ENCODE results near the gene UTS2R.
A peak's percentile ranks its signal among the peaks of the same experiment; 100 is the strongest.

Gene UTS2R

DNA sequence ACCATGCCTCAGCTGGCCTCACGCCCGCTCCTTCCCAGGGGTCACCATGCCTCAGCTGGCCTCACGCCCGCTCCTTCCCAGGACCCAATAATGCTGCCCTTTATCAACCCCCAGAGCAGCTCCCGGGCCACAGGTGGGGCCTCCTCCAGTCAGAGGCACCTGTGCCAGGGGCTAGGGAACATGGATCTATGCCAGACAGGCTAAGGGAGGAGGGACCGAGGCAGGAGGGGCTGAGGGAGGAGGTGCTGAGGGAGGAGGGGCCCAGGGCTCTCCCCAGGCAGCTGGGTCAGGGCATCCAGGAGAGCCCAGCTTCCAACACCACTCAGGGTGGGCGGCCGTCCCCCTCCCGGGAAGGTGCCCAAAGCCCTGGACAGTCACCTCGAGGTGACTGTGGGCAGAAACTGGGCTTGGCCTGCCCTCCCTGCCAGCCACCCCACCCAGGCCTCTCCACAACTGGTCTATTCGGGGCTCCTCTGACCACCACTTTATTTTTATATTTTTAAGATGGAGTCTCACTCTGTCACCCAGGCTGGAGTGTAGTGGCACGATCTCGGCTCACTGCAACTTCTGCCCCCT lies 19.4 kb downstream of the UTS2R start:
- no peak for DNase-seq

DNA sequence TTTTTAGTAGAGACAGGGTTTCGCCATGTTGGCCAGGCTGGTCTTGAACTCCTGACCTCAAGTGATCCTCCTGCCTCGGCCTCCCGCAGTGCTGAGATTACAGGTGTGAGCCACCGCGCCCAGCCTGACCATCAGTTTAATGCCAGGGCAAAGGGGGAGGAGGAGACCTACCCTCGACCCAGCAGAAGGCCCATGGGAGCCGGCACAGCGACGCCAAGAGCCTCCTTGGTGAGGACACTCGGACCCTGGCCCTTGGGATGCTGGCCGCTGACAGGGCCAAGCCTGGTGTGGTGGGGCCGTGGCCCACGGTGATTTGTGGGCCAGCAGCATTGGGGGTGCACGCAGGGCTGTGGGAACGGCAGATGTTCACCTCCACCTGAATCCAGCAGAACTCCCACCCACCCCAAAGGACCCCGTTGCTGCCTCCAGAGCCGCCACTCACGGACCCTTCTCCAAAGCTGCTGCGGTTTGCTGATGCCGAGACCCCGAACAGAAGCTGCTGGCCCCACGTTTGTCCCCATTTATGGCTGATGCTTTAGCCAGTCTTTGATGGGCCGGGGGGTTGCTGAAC lies 20.0 kb downstream of the UTS2R start:
- no peak for DNase-seq

DNA sequence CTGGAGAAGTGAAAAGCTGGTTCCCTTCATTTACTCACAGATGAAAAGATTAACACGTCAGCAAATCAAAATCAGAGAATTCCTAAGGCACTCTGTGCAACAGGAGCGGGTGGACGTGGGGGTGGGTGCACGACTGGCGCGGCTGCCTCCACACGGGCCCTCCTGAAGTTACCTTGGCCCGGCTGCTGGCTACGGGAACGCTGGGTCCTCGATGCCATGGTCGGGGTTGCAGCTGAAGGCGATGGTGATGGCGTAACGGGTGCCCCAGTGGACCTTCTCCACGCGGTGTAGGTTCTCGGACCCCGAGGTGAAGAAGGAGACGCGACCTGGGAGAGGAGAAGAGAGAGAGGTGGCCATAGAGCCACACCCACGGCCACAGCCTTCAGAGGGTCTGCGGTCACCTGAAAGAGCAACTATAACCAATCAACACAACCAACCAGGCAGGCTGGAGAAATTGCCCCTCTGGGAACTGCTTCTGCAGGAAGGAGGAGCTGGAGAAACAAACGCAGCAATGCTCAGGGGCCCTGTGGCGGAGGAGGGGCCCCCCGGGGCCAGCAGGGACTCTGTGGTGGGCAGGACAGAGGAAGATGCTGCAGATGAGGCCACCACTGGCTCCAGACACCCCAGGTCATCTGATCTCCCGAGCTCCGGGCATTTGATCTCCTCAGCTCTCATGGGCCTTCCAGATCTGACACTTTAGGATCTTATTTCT lies 20.8 kb downstream of the UTS2R start:
- no peak for DNase-seq

DNA sequence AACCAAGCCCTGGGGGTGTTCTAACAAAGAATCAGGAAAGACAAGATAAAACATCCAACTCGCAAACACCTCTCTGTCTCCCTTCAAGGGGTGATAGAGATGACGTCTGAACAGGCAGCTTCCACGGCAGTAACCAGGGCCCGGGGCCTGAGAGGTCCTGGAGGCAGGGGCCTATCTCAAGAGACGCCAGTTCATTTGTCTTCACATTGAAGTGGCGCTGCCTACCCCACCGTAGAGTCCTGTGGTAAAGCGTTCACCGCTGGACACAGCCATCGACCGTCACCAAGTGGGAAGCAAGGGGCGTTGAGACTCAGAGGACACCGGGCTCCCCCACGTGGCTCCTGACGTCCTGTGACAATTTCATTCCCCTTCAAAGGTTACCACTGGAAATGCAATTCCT lies 21.4 kb downstream of the UTS2R start:
- no peak for DNase-seq

DNA sequence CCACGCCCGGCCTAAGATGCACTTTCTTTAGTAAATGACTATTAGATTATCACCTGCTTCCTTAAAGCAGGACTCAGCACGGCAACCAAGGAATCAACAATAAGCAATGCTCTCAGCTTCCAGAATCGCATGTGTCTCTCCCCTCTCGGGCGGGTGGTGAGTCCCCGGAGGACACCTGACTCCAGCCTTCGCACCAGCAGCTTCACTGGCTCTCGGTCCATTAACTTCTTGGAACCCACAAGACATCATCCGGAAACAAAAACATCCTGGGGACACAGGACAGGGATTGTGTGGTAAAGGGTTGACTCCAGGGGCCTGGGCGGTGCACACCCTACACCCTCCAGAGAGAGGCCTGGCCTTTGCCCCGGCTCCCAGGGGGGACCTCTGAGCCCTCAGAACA lies 22.7 kb downstream of the UTS2R start:
- DNase-seq, result no peak

DNA sequence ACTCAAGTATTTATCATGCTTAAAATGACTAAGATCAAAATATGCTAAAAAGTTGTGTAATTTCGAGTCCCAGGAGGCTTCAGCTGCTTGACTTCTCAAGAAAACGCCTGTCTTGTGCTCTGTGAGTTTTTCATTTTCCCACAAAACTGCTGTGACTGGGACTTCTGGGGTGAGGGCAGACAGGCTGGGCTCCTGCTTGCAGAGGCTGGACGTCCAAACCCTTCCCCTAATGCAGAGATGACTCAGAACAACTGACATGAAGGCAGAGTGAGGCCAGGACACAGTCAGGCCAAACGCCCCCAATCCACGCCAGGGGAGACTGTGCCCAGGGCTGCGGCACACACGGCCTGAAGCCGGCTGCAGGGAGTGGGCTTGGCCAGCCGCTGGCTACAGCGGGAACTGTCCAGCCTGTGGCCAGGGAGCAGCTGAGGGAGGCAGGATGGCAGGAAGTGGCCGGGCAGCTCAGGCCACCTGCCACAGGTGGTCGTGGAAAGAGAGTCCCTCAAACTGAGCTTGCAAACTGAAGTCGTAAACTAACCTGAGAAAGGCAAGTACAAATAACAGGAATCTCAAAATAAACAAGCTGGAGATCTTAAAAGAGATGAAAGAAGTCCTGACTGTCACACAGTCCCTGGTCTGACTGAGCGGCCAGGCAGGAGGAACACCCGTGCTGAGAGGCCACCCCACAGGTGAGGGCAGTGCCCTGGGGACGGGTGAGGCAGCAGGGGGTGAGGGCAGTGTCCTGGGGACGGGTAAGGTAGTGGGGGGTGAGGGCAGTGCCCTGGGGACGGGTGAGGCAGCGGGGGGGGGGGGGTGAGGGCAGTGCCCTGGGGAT lies 25.3 kb downstream of the UTS2R start:
- no peak for DNase-seq

DNA sequence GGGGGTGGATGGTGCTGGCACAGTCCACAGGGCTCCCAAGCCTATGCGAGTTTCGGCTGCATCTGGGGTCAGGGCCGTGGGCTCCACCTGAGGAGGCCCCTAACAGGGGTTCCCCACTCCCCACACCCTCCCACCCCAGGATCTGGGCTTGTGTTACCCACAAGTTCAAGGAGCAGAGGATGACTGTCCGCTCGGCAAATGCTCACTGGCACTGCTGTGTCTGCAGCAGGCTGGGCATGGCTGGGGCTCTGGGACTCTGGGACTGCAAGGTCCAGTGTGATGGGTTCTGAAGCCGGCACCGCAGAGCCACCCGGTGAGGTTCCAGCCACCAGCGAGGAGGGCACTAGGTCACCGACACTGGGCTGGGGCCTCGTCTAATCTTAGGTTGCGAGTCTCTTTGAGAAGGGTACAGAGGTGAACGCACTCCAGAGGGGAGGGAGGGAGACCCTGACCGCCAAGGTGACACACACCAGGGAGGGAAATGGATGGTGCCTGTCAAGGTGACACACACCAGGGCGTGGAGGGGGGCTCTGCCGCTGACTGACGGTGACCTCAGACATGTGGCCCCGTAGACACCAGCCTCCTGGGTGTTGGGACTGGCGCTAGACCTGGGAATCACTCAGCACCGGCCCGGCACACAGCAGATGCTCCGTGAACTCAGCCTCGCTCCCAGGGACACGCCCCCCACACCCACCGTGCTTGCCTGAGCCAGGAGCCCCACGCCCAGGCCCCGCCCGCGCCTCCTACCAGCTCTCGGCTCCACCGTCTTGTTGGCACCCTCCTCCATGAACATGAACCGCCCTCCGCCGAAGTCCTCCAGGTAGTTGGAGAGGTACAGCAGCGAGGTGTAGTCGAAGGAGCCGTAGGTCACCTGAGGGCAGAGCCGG lies 26.1 kb downstream of the UTS2R start:
- DNase-seq, result no peak

DNA sequence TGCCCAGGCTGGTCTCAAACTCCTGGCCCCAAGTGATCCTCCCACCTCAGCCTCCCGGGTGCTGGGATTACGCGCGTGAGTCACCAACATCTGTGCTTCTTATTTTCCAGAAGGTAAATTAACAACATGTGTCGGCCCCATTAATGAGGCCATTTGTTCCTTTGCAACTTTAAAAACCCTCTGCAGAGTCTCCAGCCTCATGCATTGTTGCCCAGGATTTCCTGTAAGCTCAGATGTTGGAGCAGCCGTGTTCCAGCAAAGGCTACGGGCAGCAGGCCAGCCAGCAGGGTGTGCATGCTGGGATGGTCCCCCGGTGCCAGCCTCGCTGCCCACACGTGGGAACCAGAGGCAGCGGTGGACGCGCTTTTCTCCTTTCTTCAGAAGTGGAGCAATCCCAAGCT lies 27.5 kb downstream of the UTS2R start:
- no peak for DNase-seq

DNA sequence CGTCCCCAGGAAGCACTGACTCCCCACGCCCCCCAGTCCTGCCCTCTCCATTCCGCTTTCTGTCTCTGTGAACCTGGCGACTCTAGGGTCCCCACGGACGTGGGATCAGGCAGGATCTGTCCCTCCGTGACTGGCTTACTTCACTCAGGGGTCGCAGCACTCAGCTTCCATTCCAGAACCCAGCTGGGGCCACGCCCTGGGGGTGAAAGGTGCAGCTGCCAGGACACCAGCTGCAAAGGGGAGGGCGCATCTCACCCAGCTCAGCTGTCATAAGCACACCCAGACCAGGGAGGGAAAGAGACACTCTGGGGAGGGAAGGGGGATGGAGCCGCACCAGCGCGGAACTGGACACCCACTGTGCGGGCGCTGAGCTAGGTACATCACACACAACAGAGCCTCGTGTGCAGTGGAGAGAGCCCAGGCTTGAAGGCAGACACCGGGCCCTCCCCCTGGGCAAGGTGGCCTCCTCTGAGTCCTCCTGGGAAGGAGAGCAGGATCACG lies 28.1 kb downstream of the UTS2R start:
- peak; percentile 30 for DNase-seq

DNA sequence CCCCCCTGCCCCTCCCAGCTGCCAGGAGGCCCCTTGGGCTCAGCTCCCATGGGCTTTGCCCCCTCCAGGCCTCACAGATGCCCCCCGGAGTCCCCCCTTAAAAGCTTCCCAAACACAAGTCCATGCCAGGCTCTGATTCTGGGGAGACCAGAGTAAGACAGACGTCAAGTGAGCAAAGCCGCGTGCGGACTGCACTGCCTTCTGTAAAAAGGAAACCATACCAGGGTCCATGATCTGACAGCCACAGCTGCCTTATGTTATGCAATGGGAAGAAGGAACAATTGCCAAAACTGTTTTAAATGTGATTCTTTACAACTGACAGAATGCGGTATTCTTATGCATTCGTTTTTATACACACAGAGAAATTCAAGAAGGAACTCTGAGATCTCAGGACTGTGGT lies 28.6 kb downstream of the UTS2R start:
- no peak for DNase-seq

DNA sequence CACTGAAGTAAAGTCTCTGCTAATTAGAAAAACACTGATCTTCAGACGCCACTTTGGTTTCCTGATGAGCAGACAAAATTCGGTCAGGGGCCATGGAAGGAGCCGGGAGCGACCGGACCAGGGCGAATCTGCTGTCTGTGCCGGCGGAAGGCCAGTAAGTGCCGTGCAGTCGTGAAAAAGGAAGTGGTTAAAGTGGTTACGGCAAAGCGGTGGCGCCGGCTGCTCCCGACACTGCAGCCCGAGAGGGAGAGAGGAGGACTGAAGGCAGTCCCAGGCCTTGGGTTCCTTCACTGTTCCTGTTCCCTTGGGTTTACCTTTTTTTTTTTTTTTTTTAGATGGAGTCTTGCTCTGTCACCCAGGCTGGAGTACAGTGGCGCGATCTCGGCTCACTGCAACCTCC lies 29.3 kb downstream of the UTS2R start:
- DNase-seq, result no peak

DNA sequence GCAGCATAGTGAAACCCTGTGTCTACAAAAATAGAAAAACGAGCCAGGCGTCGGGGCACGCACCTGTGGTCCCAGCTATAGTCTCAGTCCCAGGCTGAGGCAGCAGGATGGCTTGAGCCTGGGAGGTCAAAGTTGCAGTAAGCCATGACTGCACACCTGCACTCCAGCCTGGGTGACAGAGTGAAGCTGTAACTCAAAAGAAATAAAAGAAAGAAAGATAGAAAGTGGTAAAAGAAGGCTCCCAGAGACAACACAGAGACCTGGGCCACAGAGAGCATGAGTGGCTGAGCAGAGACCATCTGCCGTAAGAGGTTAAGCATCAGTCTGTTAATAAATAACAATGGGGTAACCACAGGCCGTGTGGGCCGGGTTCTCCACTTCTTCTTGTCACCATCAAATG lies 31.3 kb downstream of the UTS2R start:
- DNase-seq, result no peak

DNA sequence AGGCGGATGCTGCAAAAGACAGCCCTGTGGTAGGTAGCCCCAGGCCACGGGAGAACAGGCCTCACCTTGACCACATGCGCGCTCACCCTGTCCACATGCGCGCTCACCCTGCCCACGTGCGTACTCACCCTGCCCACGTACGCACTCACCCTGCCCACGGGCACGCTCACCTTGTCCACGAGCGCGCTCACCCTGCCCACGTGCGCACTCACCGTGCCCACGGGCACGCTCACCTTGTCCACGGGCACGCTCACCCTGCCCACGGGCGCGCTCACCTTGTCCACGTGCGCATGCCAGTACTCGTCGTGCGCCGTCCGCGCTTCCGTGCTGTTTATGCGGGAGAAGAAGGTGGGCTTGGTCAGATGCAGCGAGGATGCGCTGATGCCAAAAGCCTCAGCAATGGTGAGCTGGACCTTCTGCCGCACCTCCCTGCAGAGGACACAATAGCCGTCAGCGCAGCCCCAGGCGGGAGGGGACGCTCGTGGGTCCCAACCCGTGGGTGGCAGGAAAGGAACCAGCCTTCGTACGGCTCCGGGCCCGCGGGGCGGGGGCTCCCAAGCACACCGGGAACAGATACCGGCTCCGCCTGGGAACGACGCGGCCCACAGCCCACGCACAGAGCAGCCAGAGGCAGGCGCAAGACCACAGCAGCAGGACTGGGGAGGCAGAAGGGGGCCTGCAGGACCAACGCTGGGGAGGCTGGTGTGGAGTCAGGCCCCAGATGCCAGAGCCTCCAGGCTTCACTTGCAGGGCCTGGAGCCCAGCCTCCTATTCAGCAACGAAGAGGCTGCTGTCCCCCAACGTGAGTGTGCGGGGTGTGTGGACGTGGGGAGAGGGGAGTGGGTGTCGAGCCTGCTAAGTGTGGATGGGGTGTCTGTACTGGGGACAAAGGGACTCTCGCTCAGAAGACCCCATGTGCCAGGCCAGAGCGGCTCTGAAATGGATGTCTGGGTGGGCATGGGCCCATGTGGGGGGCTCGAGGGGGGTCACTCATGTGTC lies 32.4 kb downstream of the UTS2R start:
- DNase-seq, result no peak

DNA sequence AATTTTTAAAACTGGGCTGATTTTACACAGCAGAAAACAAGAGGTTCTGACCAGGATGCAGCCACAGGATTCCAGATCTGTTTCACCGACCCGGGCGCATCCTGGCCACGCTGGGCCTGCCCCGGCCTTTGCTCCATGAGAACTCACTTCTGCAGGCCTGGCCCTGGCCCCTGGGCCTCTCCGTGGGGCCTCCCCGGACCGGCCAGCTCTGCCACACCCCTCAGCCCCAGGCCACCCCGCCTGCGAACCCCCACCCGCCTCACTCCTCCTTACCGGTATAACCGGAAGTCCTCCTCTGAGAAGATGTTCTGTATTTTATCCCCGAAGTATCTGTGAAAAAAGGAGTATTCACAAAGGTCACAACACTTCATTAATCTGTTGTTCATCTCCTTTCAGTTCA lies 33.5 kb downstream of the UTS2R start:
- no peak for DNase-seq

DNA sequence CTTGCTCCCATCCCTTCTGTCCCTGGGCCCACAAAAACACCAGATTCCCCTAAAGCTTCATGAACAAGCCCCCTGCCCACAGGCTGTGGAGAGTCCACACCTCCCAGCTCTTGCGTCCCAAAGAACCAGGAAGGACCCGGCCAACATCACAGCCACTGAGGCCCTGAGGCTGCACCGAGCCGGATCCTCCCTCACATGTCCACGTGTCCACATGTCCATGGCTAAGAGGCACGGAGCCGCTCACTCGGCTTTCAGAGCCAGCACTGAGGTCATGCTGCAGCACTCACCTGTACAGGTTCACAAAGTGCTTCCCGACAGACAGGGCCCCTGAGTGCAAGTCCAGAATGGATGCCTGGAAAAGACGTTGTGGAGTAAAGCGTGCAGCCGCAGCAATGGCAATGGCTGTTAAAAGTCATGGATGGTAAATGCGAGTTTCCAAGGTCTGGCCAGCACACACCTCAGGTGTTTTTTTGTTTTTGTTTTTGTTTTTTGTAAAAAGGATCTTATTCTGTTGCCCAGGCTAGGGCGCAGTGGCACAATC lies 34.6 kb downstream of the UTS2R start:
- DNase-seq, result no peak

DNA sequence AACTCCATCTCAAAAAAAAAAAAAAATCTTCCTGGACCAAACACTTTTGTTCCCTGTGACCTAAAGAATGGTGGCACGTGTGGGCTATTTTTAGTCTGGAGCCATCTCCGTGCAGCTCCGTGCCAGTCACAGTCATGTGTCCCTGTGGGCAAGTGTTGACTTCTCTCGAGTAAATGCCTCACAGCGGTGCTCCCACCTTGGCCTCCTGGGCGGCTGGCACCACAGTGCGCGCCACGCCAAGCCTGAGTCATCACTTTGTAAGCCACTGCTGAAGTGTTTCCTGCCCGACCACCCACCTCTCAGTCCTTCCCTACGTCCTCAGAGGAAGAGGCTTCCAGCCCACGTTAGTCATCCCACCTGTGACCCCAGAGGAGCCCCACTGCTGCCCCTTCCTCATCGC lies 35.7 kb downstream of the UTS2R start:
- no peak for DNase-seq

DNA sequence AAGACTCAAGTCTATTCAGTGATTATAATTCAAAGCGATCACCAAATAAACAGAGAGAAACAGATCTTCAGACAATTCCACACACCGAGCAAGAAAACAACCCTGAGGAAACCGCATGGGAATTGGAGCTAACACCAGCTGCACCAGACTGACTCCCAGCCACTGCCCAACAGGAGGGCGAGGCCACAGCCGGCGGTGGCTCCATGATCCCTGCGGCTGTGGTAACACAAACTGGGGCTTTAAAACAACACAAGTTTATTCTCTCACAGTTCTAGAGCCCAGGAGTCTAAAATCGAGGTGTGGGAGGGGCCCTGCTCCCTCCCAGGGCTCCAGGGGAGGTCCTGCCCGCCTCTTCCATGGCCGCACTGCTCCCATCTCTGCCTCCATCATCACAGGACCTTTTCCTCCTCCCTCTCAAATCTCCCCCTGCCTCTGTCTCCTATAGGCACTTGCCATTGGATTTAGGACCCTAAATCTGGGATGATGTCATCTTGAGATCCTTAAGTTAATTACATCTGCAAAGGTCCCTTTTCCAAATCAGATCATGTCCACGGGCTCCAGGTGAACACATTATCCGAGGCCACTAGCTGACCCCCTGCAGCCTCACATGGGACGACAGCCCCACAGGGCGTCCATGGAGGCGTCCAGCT lies 36.8 kb downstream of the UTS2R start:
- DNase-seq, result no peak

DNA sequence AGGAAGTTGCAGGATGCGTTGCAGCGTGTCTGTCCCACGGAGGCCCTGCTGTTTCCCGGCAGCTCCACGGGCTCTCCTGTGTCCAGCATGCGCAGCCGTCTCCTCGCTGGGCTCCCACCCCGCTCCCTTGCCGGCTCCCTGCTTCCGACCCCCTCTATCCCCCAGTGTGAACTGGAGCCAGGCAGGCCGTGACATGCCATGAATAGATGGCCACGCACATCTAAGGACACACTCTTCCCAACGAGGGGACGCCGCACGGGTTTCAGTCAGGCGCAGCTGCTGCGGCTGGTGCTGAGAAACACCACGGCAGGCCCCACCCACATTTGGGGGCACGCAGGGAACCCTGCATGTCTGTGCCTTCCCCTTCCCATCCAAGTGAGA lies 37.4 kb downstream of the UTS2R start:
- DNase-seq, result no peak

DNA sequence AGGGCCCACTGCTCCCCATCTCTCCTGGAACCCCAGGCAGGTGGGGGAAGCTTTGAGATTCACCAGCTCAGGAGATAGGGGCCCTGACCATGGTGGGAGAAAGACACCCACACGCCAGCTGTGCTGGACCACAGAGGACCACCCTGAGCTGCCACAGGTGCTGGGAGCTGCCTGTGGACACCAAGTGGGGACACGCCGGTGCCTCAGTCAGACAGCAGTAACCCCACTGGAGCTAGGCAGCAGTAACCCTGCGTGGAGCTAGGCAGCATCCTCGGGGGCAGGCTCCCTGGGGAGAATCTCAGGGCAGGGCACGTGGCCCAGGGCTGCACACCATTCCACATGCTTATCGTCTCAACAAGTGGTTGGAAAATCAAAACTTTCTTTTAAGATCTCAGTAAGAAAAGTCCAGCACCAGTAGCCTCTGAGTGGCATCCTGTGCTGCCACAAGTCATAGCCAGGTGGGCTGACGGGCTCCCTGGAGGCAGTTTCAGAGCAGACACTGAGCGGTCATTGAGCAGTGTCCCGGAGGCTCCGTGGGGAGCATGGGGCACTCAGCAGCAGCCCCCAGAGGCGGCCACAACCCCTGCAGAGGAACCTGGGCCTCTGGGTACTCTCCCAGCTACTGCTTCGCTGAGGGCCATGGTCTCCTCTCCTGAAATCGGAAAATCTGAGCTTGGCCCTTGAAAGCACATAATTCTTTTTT lies 38.6 kb downstream of the UTS2R start:
- no peak for DNase-seq

All from NCI-H524 treated with DMSO at 0.1 percent for 48 hours (cell line).